Tibial nerve (tissue), 4 donors: Measurements from ENCODE around the gene DEK. TPM values are rescaled to one million over a fixed set of nuclear protein-coding genes. Genes with fewer than 3 reads are reported as not detected.

ENCODE experiments used
- DNase-seq, 2 donors: peaks; one replicate each; pipeline ENCODE4 v3.0.0-alpha.2; 2019; ENCODE audit warnings: low spot score in 2 of 2
- H3K27ac ChIP-seq, 4 donors: fragments of 200-600 bp; sonication (generic) in 3 of 4; one replicate each; pipeline ENCODE4 v1.5.1; 2017 to 2019; ENCODE audit warnings: mild to moderate bottlenecking in 1 of 4
- H3K27me3 ChIP-seq, 2 donors: fragments of 200-600 bp; sonication (generic) in 1 of 2; one replicate each; pipeline versions ENCODE4 v1.5.1 to v1.6.0; 2017 to 2019
- H3K36me3 ChIP-seq, 3 donors: fragments of 200-600 bp; sonication (generic); one replicate each; pipeline ENCODE4 v1.5.1; 2018 to 2019
- H3K4me1 ChIP-seq, 4 donors: fragments of 200-600 bp; sonication (generic) in 3 of 4; one replicate each; pipeline ENCODE4 v1.5.1; 2017 to 2019
- H3K4me3 ChIP-seq, 4 donors: fragments of 200-600 bp; sonication (generic) in 3 of 4; one replicate each; pipeline ENCODE4 v1.5.1; 2017 to 2019; ENCODE audit warnings: mild to moderate bottlenecking in 1 of 4, moderate library complexity in 1 of 4
- H3K9me3 ChIP-seq, 4 donors: fragments of 200-600 bp; sonication (generic) in 3 of 4; one replicate each; pipeline ENCODE4 v1.5.1; 2017 to 2019
- EP300 ChIP-seq, 2 donors: sonication (generic); formaldehyde crosslinking; IDR thresholded peaks; one replicate each; pipeline ENCODE4 v1.6.1; 2017; ENCODE audit warnings: antibody characterized with exemption in 2 of 2, mild to moderate bottlenecking in 1 of 2
- POLR2A ChIP-seq, 2 donors: fragments of 450-650 bp; IDR thresholded peaks; one replicate each; pipeline ENCODE4 v1.6.1; 2017; ENCODE audit warnings: antibody characterized with exemption in 2 of 2, mild to moderate bottlenecking in 2 of 2, moderate library complexity in 2 of 2
- WGBS, 2 donors: methylation state at CpG; one replicate each; pipeline ENCODE4 v1.1.5; 2018; 5-methylcytosine and 5-hydroxymethylcytosine counted together
- total RNA-seq, 4 donors: library from RNA; depleted of rRNA; stranded (reverse); fragments of >200 nt; gene quantifications; one replicate each; pipeline ENCODE4 v1.1.0, GENCODE V29; 2016
- TF ChIP-seq, protein P1 (sequence below), 5 experiments: fragments of 200-600 bp in 3 of 5; fragments of 450-650 bp in 2 of 5; sonication (generic) in 3 of 5; IDR thresholded peaks; one replicate each; pipeline ENCODE4 v1.5.1; 2016 to 2019; ENCODE audit warnings: antibody characterized with exemption in 5 of 5, mild to moderate bottlenecking in 3 of 5, moderate library complexity in 2 of 5

The DEK gene
- total RNA-seq, 4 donors from 2014 or later, result 112 to 147 (median 123) TPM

DNA sequence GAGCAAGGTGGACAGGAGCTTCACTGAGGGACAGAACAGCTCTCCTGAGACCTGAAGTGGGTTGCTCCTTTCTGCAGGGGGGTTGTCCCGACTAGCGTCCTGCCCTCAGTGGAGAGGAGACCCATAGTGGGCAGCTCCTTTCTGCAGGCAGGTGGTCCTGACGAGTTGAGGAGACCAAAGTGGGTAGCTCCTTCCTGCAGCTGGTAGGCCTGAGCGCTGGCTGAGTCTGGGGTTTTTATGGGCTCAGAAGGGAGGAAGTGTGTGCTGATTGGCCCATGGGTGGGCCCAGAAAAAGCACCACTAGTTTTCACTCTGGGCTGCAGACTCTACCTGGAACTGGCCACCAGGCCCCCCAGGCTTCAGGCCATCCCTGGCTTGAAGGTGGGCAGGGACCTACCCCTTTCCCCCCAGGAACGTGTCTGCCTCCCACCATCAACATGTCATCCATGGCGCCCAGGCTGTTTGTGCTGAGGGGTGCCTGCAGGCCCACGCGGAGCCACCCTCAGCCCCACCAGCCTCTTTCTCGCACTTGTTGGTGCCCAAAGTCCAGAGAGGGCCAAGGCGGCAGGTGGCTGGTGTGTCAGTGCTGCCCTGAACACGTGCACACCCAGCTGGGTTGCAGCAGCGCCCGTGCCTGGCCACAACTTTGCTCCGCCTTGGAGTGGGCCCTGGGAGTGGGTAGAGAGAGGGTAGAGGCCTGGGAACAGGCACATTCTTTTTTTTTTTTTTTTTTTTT lies 1.6 kb upstream of the DEK start:
- WGBS, 2 donors, result 96 to 98% methylated on average over 14 of the region's 14 CpGs
- no peak for TF ChIP-seq POLR2A (IDR thresholded peaks at IDR 0.05)
- no peak for TF ChIP-seq EP300 (IDR thresholded peaks at IDR 0.05)
- TF ChIP-seq, protein P1, sequence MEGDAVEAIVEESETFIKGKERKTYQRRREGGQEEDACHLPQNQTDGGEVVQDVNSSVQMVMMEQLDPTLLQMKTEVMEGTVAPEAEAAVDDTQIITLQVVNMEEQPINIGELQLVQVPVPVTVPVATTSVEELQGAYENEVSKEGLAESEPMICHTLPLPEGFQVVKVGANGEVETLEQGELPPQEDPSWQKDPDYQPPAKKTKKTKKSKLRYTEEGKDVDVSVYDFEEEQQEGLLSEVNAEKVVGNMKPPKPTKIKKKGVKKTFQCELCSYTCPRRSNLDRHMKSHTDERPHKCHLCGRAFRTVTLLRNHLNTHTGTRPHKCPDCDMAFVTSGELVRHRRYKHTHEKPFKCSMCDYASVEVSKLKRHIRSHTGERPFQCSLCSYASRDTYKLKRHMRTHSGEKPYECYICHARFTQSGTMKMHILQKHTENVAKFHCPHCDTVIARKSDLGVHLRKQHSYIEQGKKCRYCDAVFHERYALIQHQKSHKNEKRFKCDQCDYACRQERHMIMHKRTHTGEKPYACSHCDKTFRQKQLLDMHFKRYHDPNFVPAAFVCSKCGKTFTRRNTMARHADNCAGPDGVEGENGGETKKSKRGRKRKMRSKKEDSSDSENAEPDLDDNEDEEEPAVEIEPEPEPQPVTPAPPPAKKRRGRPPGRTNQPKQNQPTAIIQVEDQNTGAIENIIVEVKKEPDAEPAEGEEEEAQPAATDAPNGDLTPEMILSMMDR (IDR thresholded peaks at IDR 0.05), result no peak
- Histone ChIP-seq H3K9me3 (no peaks in the 10 kb centered on the region), H3K4me1 (peaks cover 0 to 27% (median 5%) of the 10 kb centered on the region in 4 donors), H3K4me3 (no peak overlapping the region), H3K27ac (no peak overlapping the region), H3K27me3 (no peaks in the 10 kb centered on the region), H3K36me3 (no peaks in the 10 kb centered on the region)
- no peak for DNase-seq

DNA sequence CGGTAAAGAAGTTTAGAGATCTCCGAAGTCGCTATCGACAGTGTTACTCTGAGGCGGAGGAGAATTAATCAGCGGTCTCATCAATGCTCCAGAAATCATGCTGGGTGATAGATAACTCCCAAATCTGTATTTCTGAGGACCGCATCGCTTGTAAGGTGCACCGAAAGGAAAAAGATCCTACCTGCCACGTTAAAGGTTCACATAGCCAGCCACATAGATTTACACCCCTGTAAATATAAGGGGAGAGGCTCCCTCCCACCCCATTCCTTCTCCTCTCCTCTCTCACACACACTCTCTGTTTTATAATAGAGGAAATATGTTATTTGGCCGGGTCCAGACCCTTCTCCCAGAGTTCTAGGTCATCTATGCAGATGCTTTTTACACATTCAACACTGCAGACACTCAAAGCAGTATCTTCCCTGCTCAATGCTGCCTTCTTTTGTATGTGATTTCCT lies 620 bp upstream of the DEK start:
- WGBS, 2 donors, result 7 to 8% methylated on average over 11 of the region's 11 CpGs
- DNase-seq, result no peak
- Histone ChIP-seq H3K9me3 (no peaks in the 10 kb centered on the region), H3K27me3 (no peaks in the 10 kb centered on the region), H3K4me3 (peak overlapping the region; percentile 33 to 89 (median 88)), H3K4me1 (peaks cover 0 to 37% (median 11%) of the 10 kb centered on the region in 4 donors), H3K36me3 (no peaks in the 10 kb centered on the region), H3K27ac (peak overlapping the region; percentile 98 to 99 (median 99))
- TF ChIP-seq POLR2A (IDR thresholded peaks at IDR 0.05), result no peak
- TF ChIP-seq EP300 (IDR thresholded peaks at IDR 0.05), result no peak
- TF ChIP-seq, protein P1 (IDR thresholded peaks at IDR 0.05), result peak in 1 of 5 experiments; percentile 5

DNA sequence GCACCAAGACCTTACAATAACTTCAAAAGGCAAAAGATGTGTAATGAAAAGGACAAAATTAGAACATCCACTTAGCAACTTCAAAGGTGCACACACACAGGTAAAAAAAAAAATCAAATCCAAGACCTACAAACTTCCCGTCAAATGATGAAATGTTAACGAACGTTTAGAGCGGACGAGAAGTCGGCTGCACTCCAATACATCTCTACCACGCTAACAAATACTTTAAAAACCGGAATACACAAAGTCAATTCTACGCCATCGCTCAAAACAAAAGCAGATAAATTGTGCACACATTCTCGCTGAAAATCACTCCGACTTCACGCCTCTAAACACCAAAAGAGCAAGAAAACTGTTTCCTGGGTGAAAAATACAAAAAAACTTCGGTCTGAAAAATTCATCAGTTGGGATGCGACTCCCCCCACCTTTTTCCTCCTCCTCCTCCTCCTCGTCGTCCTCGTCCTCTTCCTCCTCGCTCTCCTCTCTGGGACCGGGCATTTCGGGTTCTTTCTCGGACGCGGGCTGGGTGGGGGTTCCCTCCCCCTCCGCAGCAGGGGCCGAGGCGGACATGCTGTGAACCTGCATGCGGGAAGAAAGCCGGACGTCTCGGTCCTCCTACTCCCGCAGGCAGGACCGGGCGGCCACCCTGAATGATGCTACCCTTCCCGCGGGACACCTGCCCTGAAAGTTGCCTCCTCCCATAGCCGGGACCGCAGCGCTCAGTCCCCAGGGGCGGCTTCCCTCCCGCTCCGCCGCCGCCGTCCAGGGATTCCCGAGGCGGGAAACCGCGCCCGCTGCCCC lies 712 bp downstream of the DEK start:
- peaks cover 0 to 45% (median 14%) of the 10 kb centered on the region in 4 donors for H3K4me1 ChIP-seq
- H3K27me3 ChIP-seq, result no peaks in the 10 kb centered on the region
- H3K4me3 ChIP-seq, result peak overlapping the region; percentile 87 to 94 (median 88)
- TF ChIP-seq EP300 (IDR thresholded peaks at IDR 0.05), result peak in 1 of 2 donors; percentile 17
- TF ChIP-seq, protein P1 (IDR thresholded peaks at IDR 0.05), result no peak
- WGBS, 2 donors, result 0 to 1% methylated on average over 27 to 42 of the region's 50 CpGs
- H3K36me3 ChIP-seq, result no peaks in the 10 kb centered on the region
- H3K27ac ChIP-seq, result peak overlapping the region; percentile 98 to 99 (median 99)
- DNase-seq, result peak in 1 of 2 donors; percentile 13
- H3K9me3 ChIP-seq, result no peaks in the 10 kb centered on the region

DNA sequence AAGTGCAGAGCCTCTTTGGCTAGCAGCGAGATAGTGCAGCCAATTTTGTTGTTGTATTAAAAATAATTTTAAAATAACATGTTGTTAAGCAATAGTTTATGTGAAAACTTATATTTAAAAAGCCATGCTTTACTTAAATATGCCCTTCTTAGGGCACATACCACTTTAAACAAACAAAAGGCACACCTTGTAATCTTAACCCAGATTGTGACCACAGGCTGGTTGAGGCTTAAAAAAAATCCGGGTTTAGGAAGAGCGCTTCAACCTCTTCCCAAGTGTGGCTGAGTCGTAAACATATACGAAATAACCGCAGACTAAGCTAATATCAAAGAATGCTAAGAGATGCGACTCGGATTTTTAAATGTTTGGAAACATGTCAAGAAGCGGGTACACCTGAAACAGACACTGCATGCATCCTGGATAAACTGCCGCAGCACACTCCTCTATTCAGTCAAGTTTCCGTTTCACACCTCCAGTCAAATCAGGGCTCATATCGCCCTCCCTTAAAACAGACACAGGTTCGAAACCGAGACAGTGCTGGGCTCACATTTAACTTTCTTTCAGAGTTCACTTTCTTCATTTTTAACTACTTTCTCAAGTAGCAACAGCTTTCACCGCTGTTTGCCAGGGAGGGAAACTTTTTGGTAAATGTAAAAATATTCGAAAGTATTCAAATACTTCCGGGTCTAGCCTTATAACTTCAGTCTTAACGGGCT lies 1.5 kb downstream of the DEK start:
- H3K4me1 ChIP-seq, result peaks cover 0 to 52% (median 14%) of the 10 kb centered on the region in 4 donors
- no peaks in the 10 kb centered on the region for H3K9me3 ChIP-seq
- TF ChIP-seq EP300 (IDR thresholded peaks at IDR 0.05), result no peak
- TF ChIP-seq, protein P1 (IDR thresholded peaks at IDR 0.05), result no peak
- no peak for TF ChIP-seq POLR2A (IDR thresholded peaks at IDR 0.05)
- peak overlapping the region in 3 of 4 donors; percentile 99 for H3K27ac ChIP-seq
- peak overlapping the region; percentile 87 to 94 (median 88) for H3K4me3 ChIP-seq
- 8 to 10% methylated on average over 18 of the region's 18 CpGs for WGBS, 2 donors
- no peak for DNase-seq
- H3K27me3 ChIP-seq, result no peaks in the 10 kb centered on the region
- H3K36me3 ChIP-seq, result no peaks in the 10 kb centered on the region
